Liver (tissue), 9 donors: ENCODE data around the gene ECSIT. TPM values are rescaled to one million over a fixed set of nuclear protein-coding genes. Genes with fewer than 3 reads are reported as not detected.

ENCODE experiments used
- DNase-seq: peaks from one replicate; pipeline ENCODE4 v3.0.0-alpha.2; 2017; ENCODE audit warnings: low spot score
- H3K27ac ChIP-seq, 2 donors: one replicate each; pipeline ENCODE4 v1.7.0; 2013; ENCODE audit warnings: inconsistent platforms in 2 of 2, low read length in 2 of 2, control low read depth in 1 of 2, low read depth in 1 of 2, mild to moderate bottlenecking in 1 of 2
- H3K27me3 ChIP-seq, 4 donors: one replicate each; pipeline versions ENCODE4 v1.6.1 to v1.7.0; 2013; ENCODE audit warnings: low read length in 3 of 4, inconsistent platforms in 1 of 4, mild to moderate bottlenecking in 1 of 4, moderate library complexity in 1 of 4; ENCODE audit not compliant: control insufficient read depth in 4 of 4, insufficient read depth in 4 of 4
- H3K36me3 ChIP-seq, 4 donors: one replicate each; pipeline versions ENCODE4 v1.6.1 to v1.7.0; 2013; ENCODE audit warnings: low read length in 3 of 4, mild to moderate bottlenecking in 3 of 4, low read depth in 1 of 4, moderate library complexity in 1 of 4; ENCODE audit not compliant: control insufficient read depth in 4 of 4, insufficient read depth in 3 of 4
- H3K4me1 ChIP-seq, 4 donors: one replicate each; pipeline versions ENCODE4 v1.6.1 to v1.7.0; 2013; ENCODE audit warnings: low read length in 3 of 4, mild to moderate bottlenecking in 3 of 4, moderate library complexity in 1 of 4; ENCODE audit not compliant: control insufficient read depth in 4 of 4, insufficient read depth in 4 of 4
- H3K4me3 ChIP-seq, 3 donors: one replicate each; pipeline versions ENCODE4 v1.6.1 to v1.7.0; 2013; ENCODE audit warnings: low read length in 3 of 3, control low read depth in 1 of 3, low read depth in 1 of 3, mild to moderate bottlenecking in 1 of 3
- H3K9ac ChIP-seq, 2 donors: one replicate each; pipeline ENCODE4 v1.7.0; 2013; ENCODE audit warnings: low read length in 2 of 2, mild to moderate bottlenecking in 2 of 2, moderate library complexity in 2 of 2, control low read depth in 1 of 2, low read depth in 1 of 2
- H3K9me3 ChIP-seq, 4 donors: one replicate each; pipeline versions ENCODE4 v1.6.1 to v1.7.0; 2013; ENCODE audit warnings: low read length in 3 of 4; ENCODE audit not compliant: control insufficient read depth in 4 of 4
- EGR1 ChIP-seq, 2 donors: IDR thresholded peaks; 2 replicates each; pipeline ENCODE4 v1.6.1; 2016 to 2018; ENCODE audit warnings: antibody characterized with exemption in 2 of 2, low read depth in 2 of 2
- FOXA1 ChIP-seq: IDR thresholded peaks from 2 replicates; pipeline ENCODE4 v1.6.1; 2016; ENCODE audit warnings: antibody characterized with exemption
- FOXA2 ChIP-seq: IDR thresholded peaks from 2 replicates; pipeline ENCODE4 v1.6.1; 2016; ENCODE audit warnings: antibody characterized with exemption
- GABPA ChIP-seq, 2 donors: IDR thresholded peaks in 1 of 2; conservative IDR thresholded peaks in 1 of 2; 2 replicates each; pipeline ENCODE4 v1.6.1; 2016; ENCODE audit warnings: antibody characterized with exemption in 2 of 2, mild to moderate bottlenecking in 1 of 2, moderate library complexity in 1 of 2
- HNF4A ChIP-seq, 2 donors: conservative IDR thresholded peaks; 2 replicates each; pipeline ENCODE4 v1.6.1; 2016; ENCODE audit warnings: antibody characterized with exemption in 2 of 2, mild to moderate bottlenecking in 2 of 2
- HNF4G ChIP-seq: IDR thresholded peaks from 2 replicates; pipeline ENCODE4 v1.6.1; 2016; ENCODE audit warnings: antibody characterized with exemption
- JUND ChIP-seq, 2 donors: IDR thresholded peaks; 2 replicates each; pipeline ENCODE4 v1.6.1; 2016; ENCODE audit warnings: antibody characterized with exemption in 2 of 2
- NR2F2 ChIP-seq: IDR thresholded peaks from 2 replicates; pipeline ENCODE4 v1.6.1; 2016; ENCODE audit warnings: antibody characterized with exemption
- RAD21 ChIP-seq, 2 donors: IDR thresholded peaks; 2 replicates each; pipeline ENCODE4 v1.6.1; 2016; ENCODE audit warnings: antibody characterized with exemption in 2 of 2, mild to moderate bottlenecking in 2 of 2
- RXRA ChIP-seq, 2 donors: IDR thresholded peaks; 2 replicates each; pipeline ENCODE4 v1.6.1; 2017 to 2018; ENCODE audit warnings: antibody characterized with exemption in 2 of 2, mild to moderate bottlenecking in 1 of 2
- SP1 ChIP-seq: IDR thresholded peaks from 2 replicates; pipeline ENCODE4 v1.6.1; 2018; ENCODE audit warnings: antibody characterized with exemption, mild to moderate bottlenecking
- TAF1 ChIP-seq: conservative IDR thresholded peaks from 2 replicates; pipeline ENCODE4 v1.6.1; 2016; ENCODE audit warnings: antibody characterized with exemption, mild to moderate bottlenecking
- YY1 ChIP-seq: IDR thresholded peaks from 2 replicates; pipeline ENCODE4 v1.6.1; 2016; ENCODE audit warnings: antibody characterized with exemption, mild to moderate bottlenecking
- WGBS: extraction: QIAGEN DNeasy Blood & Tissue Kit; methylation state at CpG from one replicate; pipeline ENCODE4 v1.1.7; 2013; 5-methylcytosine and 5-hydroxymethylcytosine counted together
- polyA plus RNA-seq, 2 donors: library from polyadenylated mRNA; stranded (reverse) in 1 of 2; unstranded in 1 of 2; fragments of 200-250 nt in 1 of 2; fragments of >200 nt in 1 of 2; fragmentation: Nextera tagmentation in 1 of 2; extraction: Ambion mirVana in 1 of 2; gene quantifications; one replicate each; pipeline versions ENCODE4 v1.2.1 to v1.2.3, GENCODE V29; 2013 to 2015
- total RNA-seq, 2 donors: library from RNA; depleted of rRNA; stranded (reverse); fragments of >200 nt; gene quantifications; one replicate each; pipeline ENCODE4 v1.2.3, GENCODE V29; 2014
- TF ChIP-seq, protein P1 (sequence below): fragments of 150-350 bp; IDR thresholded peaks from 2 replicates; pipeline ENCODE4 v1.5.1; 2017; ENCODE audit warnings: improper control_type of control experiment, low read depth, low read length; ENCODE audit not compliant: missing input control
- TF ChIP-seq, protein P2 (sequence below): IDR thresholded peaks from 2 replicates; pipeline ENCODE4 v1.6.1; 2016; ENCODE audit warnings: antibody characterized with exemption
- TF ChIP-seq, protein P3 (sequence below): IDR thresholded peaks from 2 replicates; pipeline ENCODE4 v1.6.1; 2016; ENCODE audit warnings: antibody characterized with exemption
- TF ChIP-seq, protein P4 (sequence below): IDR thresholded peaks from 2 replicates; pipeline ENCODE4 v1.6.1; 2016; ENCODE audit warnings: antibody characterized with exemption
- TF ChIP-seq, protein P5 (sequence below): IDR thresholded peaks from 2 replicates; pipeline ENCODE4 v1.6.1; 2016; ENCODE audit warnings: antibody characterized with exemption, mild to moderate bottlenecking
- donor health status: healthy.
- donor health status: healthy.
- donor health status: healthy.
- donor health status: healthy.
- donor health status: healthy.

The ECSIT gene
- total and polyA plus RNA-seq, 4 donors, result 20.5 to 37.4 (median 31.0) TPM

DNA sequence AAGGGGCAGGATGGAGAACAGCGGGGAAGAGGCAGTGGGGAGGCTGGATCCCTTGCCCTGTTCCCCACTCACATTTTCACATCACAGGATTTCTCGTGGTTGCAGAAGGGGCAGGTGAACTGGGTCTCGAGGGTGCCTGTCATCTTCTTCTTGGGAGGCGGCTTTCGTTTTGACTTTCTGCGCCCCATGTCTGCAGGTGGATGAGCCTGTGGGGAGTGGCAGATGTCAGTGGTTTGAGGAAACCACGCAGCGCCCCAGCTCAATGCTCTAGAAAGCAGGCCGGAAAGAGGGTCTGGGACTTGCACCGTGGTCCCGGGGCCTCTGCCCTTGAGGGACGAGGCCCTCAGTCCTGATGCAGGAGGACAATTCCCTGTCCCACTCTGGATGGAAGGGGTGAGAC is 25.2 kb upstream of the ECSIT start:
- Histone ChIP-seq H3K4me3 (no peak overlapping the region), H3K9ac (no peak overlapping the region), H3K36me3 (peaks cover 4 to 27% (median 6%) of the 10 kb centered on the region in 4 donors), H3K9me3 (no peaks in the 10 kb centered on the region), H3K27me3 (no peaks in the 10 kb centered on the region), H3K4me1 (peaks cover 2 to 15% (median 10%) of the 10 kb centered on the region in 4 donors), H3K27ac (no peak overlapping the region)
- DNase-seq, result no peak
- TF ChIP-seq EGR1 (IDR thresholded peaks at IDR 0.05; ENCODE audit: low read depth in 2 of 2), result no peak
- TF ChIP-seq, protein P1, sequence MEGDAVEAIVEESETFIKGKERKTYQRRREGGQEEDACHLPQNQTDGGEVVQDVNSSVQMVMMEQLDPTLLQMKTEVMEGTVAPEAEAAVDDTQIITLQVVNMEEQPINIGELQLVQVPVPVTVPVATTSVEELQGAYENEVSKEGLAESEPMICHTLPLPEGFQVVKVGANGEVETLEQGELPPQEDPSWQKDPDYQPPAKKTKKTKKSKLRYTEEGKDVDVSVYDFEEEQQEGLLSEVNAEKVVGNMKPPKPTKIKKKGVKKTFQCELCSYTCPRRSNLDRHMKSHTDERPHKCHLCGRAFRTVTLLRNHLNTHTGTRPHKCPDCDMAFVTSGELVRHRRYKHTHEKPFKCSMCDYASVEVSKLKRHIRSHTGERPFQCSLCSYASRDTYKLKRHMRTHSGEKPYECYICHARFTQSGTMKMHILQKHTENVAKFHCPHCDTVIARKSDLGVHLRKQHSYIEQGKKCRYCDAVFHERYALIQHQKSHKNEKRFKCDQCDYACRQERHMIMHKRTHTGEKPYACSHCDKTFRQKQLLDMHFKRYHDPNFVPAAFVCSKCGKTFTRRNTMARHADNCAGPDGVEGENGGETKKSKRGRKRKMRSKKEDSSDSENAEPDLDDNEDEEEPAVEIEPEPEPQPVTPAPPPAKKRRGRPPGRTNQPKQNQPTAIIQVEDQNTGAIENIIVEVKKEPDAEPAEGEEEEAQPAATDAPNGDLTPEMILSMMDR, result no peak
- TF ChIP-seq HNF4A (conservative IDR thresholded peaks at IDR 0.05), result no peak
- TF ChIP-seq, protein P2, sequence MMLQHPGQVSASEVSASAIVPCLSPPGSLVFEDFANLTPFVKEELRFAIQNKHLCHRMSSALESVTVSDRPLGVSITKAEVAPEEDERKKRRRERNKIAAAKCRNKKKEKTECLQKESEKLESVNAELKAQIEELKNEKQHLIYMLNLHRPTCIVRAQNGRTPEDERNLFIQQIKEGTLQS, result no peak
- TF ChIP-seq GABPA (IDR thresholded peaks at IDR 0.05 in 1 of 2, conservative IDR thresholded peaks at IDR 0.05 in 1 of 2), result no peak
- 94% methylated on average over 12 of the region's 12 CpGs for WGBS

DNA sequence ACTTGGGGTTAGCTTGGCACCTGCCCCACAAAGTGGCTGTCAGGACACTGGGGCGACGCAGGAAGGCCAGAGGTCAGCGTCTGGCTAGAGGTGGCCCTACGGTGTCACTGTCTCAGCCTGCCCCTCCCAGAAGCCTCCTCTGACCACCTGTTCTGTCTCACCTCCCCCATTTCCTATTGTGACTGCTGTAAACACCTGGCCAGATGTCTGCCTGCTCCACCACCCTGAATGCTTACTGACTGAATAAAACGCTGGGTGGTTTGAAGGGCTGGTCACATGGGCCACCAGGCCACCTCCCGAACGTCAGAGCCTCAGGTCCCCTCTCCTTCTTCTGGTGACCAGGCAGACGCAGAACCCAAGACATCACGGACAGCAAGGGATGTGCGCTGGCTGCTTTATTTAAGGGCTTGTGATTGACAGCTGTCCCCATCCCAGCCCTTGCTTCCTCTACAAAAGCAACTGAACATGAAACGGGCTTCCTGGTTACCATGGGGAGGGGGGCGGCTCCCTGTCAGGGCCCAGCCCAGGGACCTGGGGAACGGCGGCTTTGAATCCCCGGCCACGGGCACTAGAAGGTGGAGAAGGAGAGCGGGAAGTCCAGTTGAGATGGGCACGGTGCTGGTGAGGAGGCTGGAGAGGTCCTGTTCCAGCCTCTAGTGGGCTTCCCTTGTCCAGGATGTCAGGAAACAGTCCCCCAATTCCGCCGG is 23.9 kb upstream of the ECSIT start:
- Histone ChIP-seq H3K9me3 (no peaks in the 10 kb centered on the region), H3K4me1 (peaks cover 0 to 6% (median 2%) of the 10 kb centered on the region in 4 donors), H3K27ac (no peak overlapping the region), H3K27me3 (no peaks in the 10 kb centered on the region), H3K9ac (no peak overlapping the region), H3K36me3 (peaks cover 4 to 27% (median 6%) of the 10 kb centered on the region in 4 donors), H3K4me3 (no peak overlapping the region)
- 88% methylated on average over 20 of the region's 20 CpGs for WGBS
- TF ChIP-seq FOXA2, result no peak
- no peak for TF ChIP-seq TAF1
- no peak for TF ChIP-seq EGR1 (IDR thresholded peaks at IDR 0.05; ENCODE audit: low read depth in 2 of 2)
- no peak for TF ChIP-seq YY1
- TF ChIP-seq SP1, result no peak
- no peak for TF ChIP-seq GABPA (IDR thresholded peaks at IDR 0.05 in 1 of 2, conservative IDR thresholded peaks at IDR 0.05 in 1 of 2)
- no peak for TF ChIP-seq NR2F2
- TF ChIP-seq FOXA1, result no peak
- TF ChIP-seq, protein P2, result no peak
- no peak for TF ChIP-seq HNF4G
- no peak for TF ChIP-seq JUND (IDR thresholded peaks at IDR 0.05)
- no peak for TF ChIP-seq RXRA (IDR thresholded peaks at IDR 0.05)
- no peak for TF ChIP-seq RAD21 (IDR thresholded peaks at IDR 0.05)
- TF ChIP-seq, protein P3, sequence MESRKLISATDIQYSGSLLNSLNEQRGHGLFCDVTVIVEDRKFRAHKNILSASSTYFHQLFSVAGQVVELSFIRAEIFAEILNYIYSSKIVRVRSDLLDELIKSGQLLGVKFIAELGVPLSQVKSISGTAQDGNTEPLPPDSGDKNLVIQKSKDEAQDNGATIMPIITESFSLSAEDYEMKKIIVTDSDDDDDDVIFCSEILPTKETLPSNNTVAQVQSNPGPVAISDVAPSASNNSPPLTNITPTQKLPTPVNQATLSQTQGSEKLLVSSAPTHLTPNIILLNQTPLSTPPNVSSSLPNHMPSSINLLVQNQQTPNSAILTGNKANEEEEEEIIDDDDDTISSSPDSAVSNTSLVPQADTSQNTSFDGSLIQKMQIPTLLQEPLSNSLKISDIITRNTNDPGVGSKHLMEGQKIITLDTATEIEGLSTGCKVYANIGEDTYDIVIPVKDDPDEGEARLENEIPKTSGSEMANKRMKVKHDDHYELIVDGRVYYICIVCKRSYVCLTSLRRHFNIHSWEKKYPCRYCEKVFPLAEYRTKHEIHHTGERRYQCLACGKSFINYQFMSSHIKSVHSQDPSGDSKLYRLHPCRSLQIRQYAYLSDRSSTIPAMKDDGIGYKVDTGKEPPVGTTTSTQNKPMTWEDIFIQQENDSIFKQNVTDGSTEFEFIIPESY, result no peak
- TF ChIP-seq, protein P4, sequence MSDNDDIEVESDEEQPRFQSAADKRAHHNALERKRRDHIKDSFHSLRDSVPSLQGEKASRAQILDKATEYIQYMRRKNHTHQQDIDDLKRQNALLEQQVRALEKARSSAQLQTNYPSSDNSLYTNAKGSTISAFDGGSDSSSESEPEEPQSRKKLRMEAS, result no peak
- no peak for TF ChIP-seq HNF4A (conservative IDR thresholded peaks at IDR 0.05)
- TF ChIP-seq, protein P1, result no peak
- TF ChIP-seq, protein P5, sequence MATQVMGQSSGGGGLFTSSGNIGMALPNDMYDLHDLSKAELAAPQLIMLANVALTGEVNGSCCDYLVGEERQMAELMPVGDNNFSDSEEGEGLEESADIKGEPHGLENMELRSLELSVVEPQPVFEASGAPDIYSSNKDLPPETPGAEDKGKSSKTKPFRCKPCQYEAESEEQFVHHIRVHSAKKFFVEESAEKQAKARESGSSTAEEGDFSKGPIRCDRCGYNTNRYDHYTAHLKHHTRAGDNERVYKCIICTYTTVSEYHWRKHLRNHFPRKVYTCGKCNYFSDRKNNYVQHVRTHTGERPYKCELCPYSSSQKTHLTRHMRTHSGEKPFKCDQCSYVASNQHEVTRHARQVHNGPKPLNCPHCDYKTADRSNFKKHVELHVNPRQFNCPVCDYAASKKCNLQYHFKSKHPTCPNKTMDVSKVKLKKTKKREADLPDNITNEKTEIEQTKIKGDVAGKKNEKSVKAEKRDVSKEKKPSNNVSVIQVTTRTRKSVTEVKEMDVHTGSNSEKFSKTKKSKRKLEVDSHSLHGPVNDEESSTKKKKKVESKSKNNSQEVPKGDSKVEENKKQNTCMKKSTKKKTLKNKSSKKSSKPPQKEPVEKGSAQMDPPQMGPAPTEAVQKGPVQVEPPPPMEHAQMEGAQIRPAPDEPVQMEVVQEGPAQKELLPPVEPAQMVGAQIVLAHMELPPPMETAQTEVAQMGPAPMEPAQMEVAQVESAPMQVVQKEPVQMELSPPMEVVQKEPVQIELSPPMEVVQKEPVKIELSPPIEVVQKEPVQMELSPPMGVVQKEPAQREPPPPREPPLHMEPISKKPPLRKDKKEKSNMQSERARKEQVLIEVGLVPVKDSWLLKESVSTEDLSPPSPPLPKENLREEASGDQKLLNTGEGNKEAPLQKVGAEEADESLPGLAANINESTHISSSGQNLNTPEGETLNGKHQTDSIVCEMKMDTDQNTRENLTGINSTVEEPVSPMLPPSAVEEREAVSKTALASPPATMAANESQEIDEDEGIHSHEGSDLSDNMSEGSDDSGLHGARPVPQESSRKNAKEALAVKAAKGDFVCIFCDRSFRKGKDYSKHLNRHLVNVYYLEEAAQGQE, result no peak
- DNase-seq, result no peak
